ENCODE data around the gene GPR55. TPM values are rescaled to one million over a fixed set of nuclear protein-coding genes. Genes with fewer than 3 reads are reported as not detected.

Gene GPR55
- total RNA-seq, 4 donors from 2014 or later, result 0.61 to 0.88 (median 0.78) TPM

DNA sequence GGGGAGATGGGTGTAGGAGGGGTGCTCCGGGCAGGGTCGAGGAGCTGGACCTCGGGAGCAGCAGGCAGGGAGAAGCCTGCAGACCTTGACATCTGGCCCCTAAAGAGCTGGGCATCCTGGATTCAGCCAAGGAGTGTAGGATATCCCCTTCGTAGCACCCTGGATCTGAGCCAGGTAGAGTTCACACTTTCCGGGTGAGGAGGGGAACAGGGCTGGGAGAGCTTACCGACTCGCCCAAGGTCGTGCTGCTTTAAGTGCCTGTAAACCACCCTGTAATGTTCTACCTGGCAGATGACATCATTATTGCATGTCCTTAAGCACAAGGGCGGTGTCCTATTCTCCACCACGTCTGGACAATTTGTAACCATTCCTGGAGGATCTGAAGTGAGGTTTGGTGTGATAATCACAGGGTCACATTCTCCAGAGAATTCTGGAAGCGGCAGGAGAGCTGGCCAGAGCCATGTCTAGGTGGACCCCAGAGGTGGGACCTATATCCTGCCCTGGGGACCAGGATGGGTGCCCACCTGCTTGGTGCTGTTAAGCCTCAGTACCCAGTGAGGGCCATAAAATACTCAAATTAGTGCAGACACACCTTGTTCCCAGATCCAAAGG lies 45.7 kb downstream of the GPR55 start:
- Histone ChIP-seq H3K27me3 (no peaks in the 10 kb centered on the region), H3K4me1 (no peaks in the 10 kb centered on the region), H3K9me3 (no peaks in the 10 kb centered on the region), H3K27ac (no peak overlapping the region), H3K36me3 (peaks cover 0 to 29% (median 0%) of the 10 kb centered on the region in 3 donors), H3K4me3 (no peak overlapping the region)
- DNase-seq, result no peak
- intact Hi-C loops (cut with DNase I), result no loop called here
- WGBS, 2 donors, result 67 to 84% methylated on average over 7 to 8 of the region's 11 CpGs
- no peak for TF ChIP-seq POLR2A (IDR thresholded peaks at IDR 0.05)
- TF ChIP-seq, protein P1, sequence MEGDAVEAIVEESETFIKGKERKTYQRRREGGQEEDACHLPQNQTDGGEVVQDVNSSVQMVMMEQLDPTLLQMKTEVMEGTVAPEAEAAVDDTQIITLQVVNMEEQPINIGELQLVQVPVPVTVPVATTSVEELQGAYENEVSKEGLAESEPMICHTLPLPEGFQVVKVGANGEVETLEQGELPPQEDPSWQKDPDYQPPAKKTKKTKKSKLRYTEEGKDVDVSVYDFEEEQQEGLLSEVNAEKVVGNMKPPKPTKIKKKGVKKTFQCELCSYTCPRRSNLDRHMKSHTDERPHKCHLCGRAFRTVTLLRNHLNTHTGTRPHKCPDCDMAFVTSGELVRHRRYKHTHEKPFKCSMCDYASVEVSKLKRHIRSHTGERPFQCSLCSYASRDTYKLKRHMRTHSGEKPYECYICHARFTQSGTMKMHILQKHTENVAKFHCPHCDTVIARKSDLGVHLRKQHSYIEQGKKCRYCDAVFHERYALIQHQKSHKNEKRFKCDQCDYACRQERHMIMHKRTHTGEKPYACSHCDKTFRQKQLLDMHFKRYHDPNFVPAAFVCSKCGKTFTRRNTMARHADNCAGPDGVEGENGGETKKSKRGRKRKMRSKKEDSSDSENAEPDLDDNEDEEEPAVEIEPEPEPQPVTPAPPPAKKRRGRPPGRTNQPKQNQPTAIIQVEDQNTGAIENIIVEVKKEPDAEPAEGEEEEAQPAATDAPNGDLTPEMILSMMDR (IDR thresholded peaks at IDR 0.05), result no peak

DNA sequence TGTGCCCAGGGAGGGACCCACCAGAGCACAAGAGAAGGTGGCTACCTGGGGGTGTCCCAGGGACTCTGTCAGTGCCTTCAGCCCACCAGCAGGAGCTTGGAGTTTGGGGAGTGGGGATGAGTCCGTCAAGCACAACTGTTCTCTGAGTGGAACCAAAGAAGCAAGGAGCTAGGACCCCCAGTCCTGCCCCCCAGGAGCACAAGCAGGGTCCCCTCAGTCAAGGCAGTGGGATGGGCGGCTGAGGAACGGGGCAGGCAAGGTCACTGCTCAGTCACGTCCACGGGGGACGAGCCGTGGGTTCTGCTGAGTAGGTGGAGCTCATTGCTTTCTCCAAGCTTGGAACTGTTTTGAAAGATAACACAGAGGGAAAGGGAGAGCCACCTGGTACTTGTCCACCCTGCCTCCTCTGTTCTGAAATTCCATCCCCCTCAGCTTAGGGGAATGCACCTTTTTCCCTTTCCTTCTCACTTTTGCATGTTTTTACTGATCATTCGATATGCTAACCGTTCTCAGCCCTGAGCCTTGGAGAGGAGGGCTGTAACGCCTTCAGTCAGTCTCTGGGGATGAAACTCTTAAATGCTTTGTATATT lies 46.3 kb downstream of the GPR55 start:
- Histone ChIP-seq H3K36me3 (peaks cover 0 to 29% (median 0%) of the 10 kb centered on the region in 3 donors), H3K9me3 (no peaks in the 10 kb centered on the region), H3K27me3 (no peaks in the 10 kb centered on the region), H3K27ac (no peak overlapping the region), H3K4me3 (no peak overlapping the region), H3K4me1 (no peaks in the 10 kb centered on the region)
- WGBS, 2 donors, result 58 to 65% methylated on average over 7 to 9 of the region's 10 CpGs
- intact Hi-C loops (cut with DNase I), result no loop called here
- TF ChIP-seq, protein P1 (IDR thresholded peaks at IDR 0.05), result no peak
- no peak for TF ChIP-seq POLR2A (IDR thresholded peaks at IDR 0.05)
- DNase-seq, result no peak

DNA sequence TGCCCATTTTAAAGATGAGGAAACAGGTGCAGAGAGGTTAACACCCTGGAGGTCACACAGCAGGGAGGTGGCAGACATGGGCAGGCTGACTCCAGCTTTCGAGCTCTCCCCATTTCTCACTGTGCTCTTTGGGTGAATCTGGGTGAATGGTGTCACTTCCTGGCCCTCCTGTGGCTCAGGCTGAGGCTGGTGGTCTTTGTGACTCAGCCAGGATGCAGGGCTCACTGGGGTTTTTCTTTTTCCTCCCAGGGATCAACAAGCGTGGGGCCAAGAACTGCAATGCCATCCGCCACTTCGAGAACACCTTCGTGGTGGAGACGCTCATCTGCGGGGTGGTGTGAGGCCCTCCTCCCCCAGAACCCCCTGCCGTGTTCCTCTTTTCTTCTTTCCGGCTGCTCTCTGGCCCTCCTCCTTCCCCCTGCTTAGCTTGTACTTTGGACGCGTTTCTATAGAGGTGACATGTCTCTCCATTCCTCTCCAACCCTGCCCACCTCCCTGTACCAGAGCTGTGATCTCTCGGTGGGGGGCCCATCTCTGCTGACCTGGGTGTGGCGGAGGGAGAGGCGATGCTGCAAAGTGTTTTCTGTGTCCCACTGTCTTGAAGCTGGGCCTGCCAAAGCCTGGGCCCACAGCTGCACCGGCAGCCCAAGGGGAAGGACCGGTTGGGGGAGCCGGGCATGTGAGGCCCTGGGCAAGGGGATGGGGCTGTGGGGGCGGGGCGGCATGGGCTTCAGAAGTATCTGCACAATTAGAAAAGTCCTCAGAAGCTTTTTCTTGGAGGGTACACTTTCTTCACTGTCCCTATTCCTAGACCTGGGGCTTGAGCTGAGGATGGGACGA lies 47.1 kb downstream of the GPR55 start:
- TF ChIP-seq POLR2A (IDR thresholded peaks at IDR 0.05), result no peak
- TF ChIP-seq, protein P1 (IDR thresholded peaks at IDR 0.05), result no peak
- Histone ChIP-seq H3K36me3 (peaks cover 0 to 29% (median 0%) of the 10 kb centered on the region in 3 donors), H3K27ac (no peak overlapping the region), H3K9me3 (no peaks in the 10 kb centered on the region), H3K4me1 (peaks cover 0 to 7% (median 0%) of the 10 kb centered on the region in 3 donors), H3K27me3 (no peaks in the 10 kb centered on the region), H3K4me3 (no peak overlapping the region)
- no peak for DNase-seq
- intact Hi-C loops (cut with DNase I), result no loop called here
- 57 to 76% methylated on average over 6 to 13 of the region's 20 CpGs for WGBS, 2 donors

DNA sequence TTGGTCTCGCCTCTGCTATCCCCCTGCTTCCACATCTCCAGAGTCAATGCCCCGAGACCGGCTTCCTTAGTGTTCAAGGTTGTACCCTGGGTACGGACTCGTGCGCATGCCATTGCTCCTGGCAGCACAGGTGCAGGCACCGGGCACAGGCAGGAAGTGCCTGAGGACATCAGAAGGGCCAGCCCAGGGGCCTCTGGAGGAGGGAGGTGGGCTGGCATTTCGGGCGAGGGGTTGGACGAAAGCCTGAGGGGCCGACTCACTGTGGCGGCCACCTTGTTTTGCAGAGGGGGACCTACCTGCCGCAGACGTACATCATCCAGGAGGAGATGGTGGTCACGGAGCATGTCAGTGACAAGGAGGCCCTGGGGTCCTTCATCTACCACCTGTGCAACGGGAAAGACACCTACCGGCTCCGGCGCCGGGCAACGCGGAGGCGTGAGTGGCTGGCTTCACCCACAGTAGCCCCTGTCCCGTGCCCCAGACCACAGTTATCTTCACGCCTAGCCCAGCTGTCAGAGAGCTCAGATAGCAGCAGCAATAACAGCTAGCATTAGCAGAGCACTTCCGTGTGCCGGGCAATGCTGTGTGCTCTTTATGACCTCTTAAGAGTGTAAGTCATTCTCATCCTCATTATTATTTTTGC lies 47.8 kb downstream of the GPR55 start:
- Histone ChIP-seq H3K36me3 (peaks cover 0 to 29% (median 0%) of the 10 kb centered on the region in 3 donors), H3K27me3 (no peaks in the 10 kb centered on the region), H3K4me3 (no peak overlapping the region), H3K4me1 (peaks cover 0 to 14% (median 0%) of the 10 kb centered on the region in 3 donors), H3K27ac (no peak overlapping the region), H3K9me3 (no peaks in the 10 kb centered on the region)
- DNase-seq, result no peak
- no peak for TF ChIP-seq POLR2A (IDR thresholded peaks at IDR 0.05)
- WGBS, 2 donors, result 88 to 98% methylated on average over 12 to 21 of the region's 27 CpGs
- intact Hi-C loops (cut with DNase I), result no loop called here

DNA sequence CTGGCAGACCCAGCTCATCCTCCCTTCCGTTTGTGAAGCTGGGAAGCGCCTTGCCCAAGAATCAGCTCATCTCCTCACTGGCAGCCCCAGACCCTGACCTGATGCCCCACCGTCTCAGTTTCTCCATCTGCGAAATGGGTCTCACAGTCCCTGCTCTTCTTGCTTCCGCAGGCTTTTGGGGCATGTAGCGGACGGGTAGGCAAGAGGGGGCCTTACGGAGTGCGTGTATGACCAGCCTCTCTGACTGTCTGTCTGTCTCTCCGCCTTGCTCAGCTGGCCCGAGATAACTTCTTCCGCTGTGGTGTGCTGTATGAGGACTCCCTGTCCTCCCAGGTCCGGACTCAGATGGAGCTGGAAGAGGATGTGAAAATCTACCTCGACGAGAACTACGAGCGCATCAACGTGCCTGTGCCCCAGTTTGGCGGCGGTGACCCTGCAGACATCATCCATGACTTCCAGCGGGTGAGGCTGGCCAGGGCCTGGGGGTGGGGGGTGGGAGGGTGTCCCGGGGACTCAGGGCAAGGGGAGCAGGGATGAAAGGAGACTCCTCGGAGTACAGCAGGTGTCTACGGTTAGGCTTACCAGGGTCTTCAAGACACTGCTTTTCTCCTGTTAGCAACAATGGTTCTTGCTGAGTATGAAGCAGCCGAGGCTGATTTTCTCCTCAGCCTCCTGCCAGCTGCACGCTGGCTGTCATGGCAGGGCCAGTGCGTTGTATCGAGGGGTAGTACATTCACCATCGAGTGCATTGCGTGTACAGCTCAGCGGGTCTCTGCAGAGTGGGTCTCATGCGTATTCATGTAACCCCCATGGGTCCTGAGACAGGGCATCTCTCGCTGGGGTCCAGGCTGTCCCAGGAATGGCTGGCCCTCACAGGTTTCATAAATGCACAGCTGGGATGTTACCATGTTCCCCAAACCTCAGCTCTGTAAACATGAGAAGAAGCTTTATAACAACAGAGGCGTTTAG lies 49.4 kb downstream of the GPR55 start:
- Histone ChIP-seq H3K27me3 (no peaks in the 10 kb centered on the region), H3K4me3 (no peak overlapping the region), H3K4me1 (peaks cover 8 to 30% (median 11%) of the 10 kb centered on the region in 3 donors), H3K9me3 (no peaks in the 10 kb centered on the region), H3K27ac (no peak overlapping the region), H3K36me3 (peaks cover 0 to 29% (median 0%) of the 10 kb centered on the region in 3 donors)
- intact Hi-C loops (cut with DNase I), result no loop called here
- TF ChIP-seq, protein P1 (IDR thresholded peaks at IDR 0.05), result no peak
- no peak for TF ChIP-seq POLR2A (IDR thresholded peaks at IDR 0.05)
- no peak for DNase-seq
- 90% methylated on average over 20 to 21 of the region's 34 CpGs for WGBS, 2 donors
